Activated CD8-positive, alpha-beta memory T cell treated with anti-CD3 and anti-CD28 coated beads, Interleukin-2, amount 10 ng/mL, durations not matched to agents 7 days and 5 days (primary cell): ENCODE results near the gene CASZ1. TPM values are rescaled to one million over a fixed set of nuclear protein-coding genes. Genes with fewer than 3 reads are reported as not detected.

Source experiments
- ATAC-seq: fragments of 150-1000 bp; cut with Tn5 transposase; one replicate; pipeline ENCODE4 v1.10.0; 2021; ENCODE audit warnings: moderate library complexity
- CTCF ChIA-PET: fragments of 350-600 bp; sonication (Branson Sonifier 250); formaldehyde crosslinking; loops from one replicate; lab custom pipeline; 2021; ENCODE audit warnings: antibody characterized with exemption; lab: Charles Lee
- DNase-seq: peaks from one replicate; pipeline ENCODE4 v3.0.0-alpha.2; 2020
- H3K27ac Mint-ChIP-seq: one replicate; pipeline ENCODE4 v1.8.0; 2021; ENCODE audit warnings: mild to moderate bottlenecking, mixed read lengths
- H3K27me3 Mint-ChIP-seq: one replicate; pipeline ENCODE4 v1.8.0; 2021; ENCODE audit warnings: mixed read lengths
- H3K36me3 Mint-ChIP-seq: one replicate; pipeline ENCODE4 v1.8.0; 2021; ENCODE audit warnings: mild to moderate bottlenecking, mixed read lengths
- H3K4me1 Mint-ChIP-seq: one replicate; pipeline ENCODE4 v1.8.0; 2021; ENCODE audit warnings: mixed read lengths
- H3K4me3 Mint-ChIP-seq: one replicate; pipeline ENCODE4 v1.8.0; 2021; ENCODE audit warnings: mild to moderate bottlenecking, moderate library complexity, mixed read lengths
- H3K9me3 Mint-ChIP-seq: one replicate; pipeline ENCODE4 v1.8.0; 2022; ENCODE audit warnings: low read depth, mixed read lengths
- total RNA-seq, 2 experiments: library from RNA; stranded (reverse); gene quantifications; one replicate each; pipeline ENCODE4 v1.2.3, GENCODE V29; 2021

CASZ1 gene
- total RNA-seq, 2 experiments from 2014 or later = 8.8 to 16.3 TPM

GRCh38 chr1:10712568-10713362, 83.7 kb downstream of the CASZ1 start:
- no peak for DNase-seq
- ATAC-seq = no peak
- no peaks in the 10 kb centered on the region for H3K36me3 Mint-ChIP-seq
- H3K4me3 Mint-ChIP-seq = no peak overlapping the region
- CTCF ChIA-PET = no interaction called here
- H3K9me3 Mint-ChIP-seq = no peaks in the 10 kb centered on the region
- peaks cover 4% of the 10 kb centered on the region for H3K27me3 Mint-ChIP-seq
- no peak overlapping the region for H3K27ac Mint-ChIP-seq
- no peaks in the 10 kb centered on the region for H3K4me1 Mint-ChIP-seq

GRCh38 chr1:10710489-10710888, 86.0 kb downstream of the CASZ1 start:
- no peaks in the 10 kb centered on the region for H3K36me3 Mint-ChIP-seq
- no peaks in the 10 kb centered on the region for H3K9me3 Mint-ChIP-seq
- ATAC-seq (no peak), DNase-seq (no peak)
- H3K27me3 Mint-ChIP-seq = peaks cover 2% of the 10 kb centered on the region
- no peaks in the 10 kb centered on the region for H3K4me1 Mint-ChIP-seq
- H3K27ac Mint-ChIP-seq = no peak overlapping the region
- CTCF ChIA-PET = no interaction called here
- no peak overlapping the region for H3K4me3 Mint-ChIP-seq

GRCh38 chr1:10709646-10710045, 86.8 kb downstream of the CASZ1 start:
- CTCF ChIA-PET = no interaction called here
- Mint-ChIP-seq H3K9me3 (no peaks in the 10 kb centered on the region), H3K4me1 (no peaks in the 10 kb centered on the region), H3K27me3 (peaks cover 2% of the 10 kb centered on the region), H3K4me3 (no peak overlapping the region), H3K27ac (no peak overlapping the region), H3K36me3 (no peaks in the 10 kb centered on the region)
- DNase-seq (no peak), ATAC-seq (no peak)

- no peak overlapping the region for H3K27ac Mint-ChIP-seq
- ATAC-seq (no peak), DNase-seq (no peak)
- CTCF ChIA-PET = no interaction called here
- no peaks in the 10 kb centered on the region for H3K36me3 Mint-ChIP-seq
- no peak overlapping the region for H3K4me3 Mint-ChIP-seq
- H3K27me3 Mint-ChIP-seq = peaks cover 2% of the 10 kb centered on the region
- no peaks in the 10 kb centered on the region for H3K4me1 Mint-ChIP-seq
- H3K9me3 Mint-ChIP-seq = no peaks in the 10 kb centered on the region
These were observed 87.3 kb downstream of the CASZ1 start for GRCh38 chr1:10709165-10709564.

DNA sequence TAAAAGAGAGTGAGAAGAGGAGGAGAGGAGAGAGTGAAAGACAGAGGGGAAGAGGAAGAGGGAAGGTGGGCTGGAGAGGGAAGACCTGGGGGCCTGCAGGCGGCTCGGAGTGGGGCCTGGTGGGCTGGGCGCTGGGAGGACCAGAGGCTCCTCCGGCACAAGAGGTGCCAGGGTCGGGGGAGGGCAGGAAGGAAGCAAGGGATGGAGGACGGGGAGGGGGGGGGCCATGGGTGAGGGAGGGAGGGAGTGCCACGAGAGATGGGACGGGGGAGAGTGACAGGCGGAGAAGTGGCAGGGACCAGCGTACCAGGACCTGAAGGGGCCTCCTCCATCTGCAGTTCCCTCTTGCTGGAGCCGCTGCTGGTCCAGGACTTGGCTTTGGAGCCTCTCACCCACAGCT, 87.7 kb downstream of the CASZ1 start:
- CTCF ChIA-PET = no interaction called here
- Mint-ChIP-seq H3K9me3 (no peaks in the 10 kb centered on the region), H3K36me3 (no peaks in the 10 kb centered on the region), H3K4me3 (no peak overlapping the region), H3K4me1 (no peaks in the 10 kb centered on the region), H3K27me3 (no peaks in the 10 kb centered on the region), H3K27ac (no peak overlapping the region)
- ATAC-seq (no peak), DNase-seq (no peak)

- H3K27ac Mint-ChIP-seq = no peak overlapping the region
- no peaks in the 10 kb centered on the region for H3K4me1 Mint-ChIP-seq
- H3K9me3 Mint-ChIP-seq = no peaks in the 10 kb centered on the region
- no peaks in the 10 kb centered on the region for H3K27me3 Mint-ChIP-seq
- CTCF ChIA-PET = no interaction called here
- ATAC-seq (no peak), DNase-seq (no peak)
- no peak overlapping the region for H3K4me3 Mint-ChIP-seq
- H3K36me3 Mint-ChIP-seq = no peaks in the 10 kb centered on the region
These were observed 89.2 kb downstream of the CASZ1 start for GRCh38 chr1:10707208-10707607.

DNA sequence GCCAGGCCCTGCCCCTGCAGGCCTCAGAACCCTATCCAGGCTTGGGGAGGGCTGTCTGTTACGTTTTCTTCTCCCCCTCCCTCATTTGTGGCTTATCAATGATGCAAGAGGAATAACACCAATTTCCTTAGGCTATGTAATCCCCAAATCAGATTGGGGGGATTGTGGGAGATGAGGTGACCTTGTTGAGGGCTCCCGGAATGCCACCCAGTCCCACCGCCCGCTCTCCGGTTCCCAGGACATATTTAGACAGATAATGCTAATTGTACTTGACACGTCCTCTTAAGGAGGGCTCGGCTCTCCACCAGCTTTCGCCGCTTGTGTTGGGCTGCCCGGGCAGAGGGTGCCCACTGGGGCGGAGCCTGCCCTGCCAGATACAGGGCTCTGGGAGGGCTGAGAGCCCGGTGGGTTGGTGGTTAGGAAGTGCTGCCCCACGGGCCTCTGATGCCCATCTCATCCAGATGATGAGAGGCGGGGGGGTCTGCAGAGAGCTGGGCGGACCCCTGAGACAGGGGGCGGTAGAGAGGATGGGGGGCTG, 90.0 kb downstream of the CASZ1 start:
- CTCF ChIA-PET = no interaction called here
- H3K4me3 Mint-ChIP-seq = no peak overlapping the region
- H3K36me3 Mint-ChIP-seq = no peaks in the 10 kb centered on the region
- H3K4me1 Mint-ChIP-seq = no peaks in the 10 kb centered on the region
- H3K27ac Mint-ChIP-seq = no peak overlapping the region
- no peaks in the 10 kb centered on the region for H3K27me3 Mint-ChIP-seq
- ATAC-seq (no peak), DNase-seq (no peak)
- no peaks in the 10 kb centered on the region for H3K9me3 Mint-ChIP-seq

DNA sequence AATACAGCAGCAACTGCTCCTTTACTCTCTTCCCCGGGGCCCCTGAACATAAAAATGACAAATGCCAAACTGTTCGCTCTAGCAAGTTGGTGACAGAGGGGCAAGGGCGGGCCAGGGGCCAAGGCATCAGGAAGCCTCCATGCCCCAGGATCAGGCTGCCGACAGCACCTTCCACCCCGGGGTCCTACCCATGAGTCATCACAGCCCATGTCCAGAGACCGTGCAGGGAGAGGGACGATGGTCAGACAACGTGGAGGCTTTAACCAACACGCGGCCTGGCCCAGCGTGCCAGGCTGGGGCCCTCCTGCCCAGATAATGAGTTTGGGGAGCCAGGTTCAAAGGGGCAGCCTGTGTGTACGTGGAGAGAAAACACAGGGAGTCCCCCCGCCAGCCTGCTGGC, 90.5 kb downstream of the CASZ1 start:
- Mint-ChIP-seq H3K4me1 (no peaks in the 10 kb centered on the region), H3K9me3 (no peaks in the 10 kb centered on the region), H3K27me3 (no peaks in the 10 kb centered on the region), H3K27ac (no peak overlapping the region), H3K36me3 (no peaks in the 10 kb centered on the region), H3K4me3 (no peak overlapping the region)
- ATAC-seq = no peak
- DNase-seq = no peak
- CTCF ChIA-PET = no interaction called here

- no peaks in the 10 kb centered on the region for H3K9me3 Mint-ChIP-seq
- no peaks in the 10 kb centered on the region for H3K36me3 Mint-ChIP-seq
- CTCF ChIA-PET = no interaction called here
- no peaks in the 10 kb centered on the region for H3K4me1 Mint-ChIP-seq
- ATAC-seq (no peak), DNase-seq (no peak)
- H3K27ac Mint-ChIP-seq = no peak overlapping the region
- H3K4me3 Mint-ChIP-seq = no peak overlapping the region
- H3K27me3 Mint-ChIP-seq = peaks cover 4% of the 10 kb centered on the region
These were observed 92.0 kb downstream of the CASZ1 start for GRCh38 chr1:10704368-10704882.

DNA sequence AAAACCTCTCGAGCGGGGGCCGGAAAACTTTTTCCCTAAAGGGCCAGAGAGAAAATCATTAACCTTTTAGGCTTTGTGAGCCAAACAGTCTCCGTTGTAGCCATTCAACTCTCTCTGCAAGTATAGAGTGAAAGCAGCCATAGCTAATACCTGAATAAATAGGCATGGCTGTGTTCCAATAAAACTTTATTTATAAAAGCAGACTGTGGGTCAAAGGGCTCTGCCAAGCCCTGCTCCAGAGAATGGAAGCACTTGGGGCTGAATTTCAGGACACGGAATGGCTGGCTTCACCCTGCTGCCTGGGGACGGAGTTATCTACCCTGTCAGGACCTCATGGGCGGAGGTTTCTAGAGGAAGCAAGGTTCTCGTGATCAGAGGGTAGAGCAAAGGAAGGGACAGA, 92.7 kb downstream of the CASZ1 start:
- peaks cover 6% of the 10 kb centered on the region for H3K27me3 Mint-ChIP-seq
- H3K9me3 Mint-ChIP-seq = no peaks in the 10 kb centered on the region
- CTCF ChIA-PET = no interaction called here
- ATAC-seq (no peak), DNase-seq (no peak)
- H3K27ac Mint-ChIP-seq = no peak overlapping the region
- H3K4me3 Mint-ChIP-seq = no peak overlapping the region
- H3K36me3 Mint-ChIP-seq = no peaks in the 10 kb centered on the region
- no peaks in the 10 kb centered on the region for H3K4me1 Mint-ChIP-seq

GRCh38 chr1:10701145-10701544, 95.3 kb downstream of the CASZ1 start:
- ATAC-seq (no peak), DNase-seq (no peak)
- CTCF ChIA-PET = interaction anchor here (0.9 to 1.5 kb wide), 2 partner anchors 191 to 206 kb away, joined by 3 to 4 read pairs; no protein-coding TSS in a partner anchor
- H3K36me3 Mint-ChIP-seq = no peaks in the 10 kb centered on the region
- no peak overlapping the region for H3K27ac Mint-ChIP-seq
- H3K9me3 Mint-ChIP-seq = no peaks in the 10 kb centered on the region
- no peak overlapping the region for H3K4me3 Mint-ChIP-seq
- H3K27me3 Mint-ChIP-seq = peaks cover 12% of the 10 kb centered on the region
- H3K4me1 Mint-ChIP-seq = peaks cover 11% of the 10 kb centered on the region

DNA sequence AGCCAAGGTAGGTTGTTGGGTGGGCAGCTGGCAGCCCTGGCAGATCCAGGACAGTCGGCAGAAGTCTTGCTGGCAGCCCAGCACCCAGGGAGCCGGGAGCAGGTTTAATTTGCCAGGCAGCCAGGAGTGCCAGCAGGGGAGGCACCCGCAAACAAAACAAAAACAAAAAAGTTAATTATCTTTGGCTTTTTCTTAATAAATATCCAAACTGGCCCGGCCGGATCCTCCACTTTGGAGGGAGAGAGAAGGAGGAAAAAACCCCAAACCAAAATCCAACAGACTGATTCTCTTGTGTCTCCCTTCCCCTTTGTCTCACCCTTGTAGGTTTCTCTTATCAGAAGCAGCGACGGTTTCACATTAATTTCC, 97.0 kb downstream of the CASZ1 start:
- H3K27me3 Mint-ChIP-seq = peaks cover 17% of the 10 kb centered on the region
- ATAC-seq (no peak), DNase-seq (no peak)
- no peak overlapping the region for H3K27ac Mint-ChIP-seq
- no peak overlapping the region for H3K4me3 Mint-ChIP-seq
- peaks cover 14% of the 10 kb centered on the region for H3K4me1 Mint-ChIP-seq
- CTCF ChIA-PET = no interaction called here
- H3K36me3 Mint-ChIP-seq = no peaks in the 10 kb centered on the region
- H3K9me3 Mint-ChIP-seq = no peaks in the 10 kb centered on the region

- H3K4me1 Mint-ChIP-seq = peaks cover 14% of the 10 kb centered on the region
- CTCF ChIA-PET = no interaction called here
- H3K27me3 Mint-ChIP-seq = peaks cover 17% of the 10 kb centered on the region
These were observed 97.5 kb downstream of the CASZ1 start for GRCh38 chr1:10698726-10699469.

More at GRCh38 chr1:10698726-10699469, 97.5 kb downstream of the CASZ1 start:
- no peak overlapping the region for H3K27ac Mint-ChIP-seq
- ATAC-seq (no peak), DNase-seq (no peak)
- H3K36me3 Mint-ChIP-seq = no peaks in the 10 kb centered on the region
- no peak overlapping the region for H3K4me3 Mint-ChIP-seq
- no peaks in the 10 kb centered on the region for H3K9me3 Mint-ChIP-seq
